HFF-Myc (cell line): ENCODE measurements around the gene SMPD3.

Experiments used
- DNase-seq: peaks from one replicate; pipeline ENCODE4 v3.0.0-alpha.2; 2011; ENCODE audit warnings: low read depth; ENCODE audit errors: extremely low read depth
- H3K4me3 ChIP-seq: replicated peaks from 2 replicates; pipeline ENCODE4 v1.5.1; 2011; ENCODE audit warnings: low read depth, mild to moderate bottlenecking, control low read depth, low read length
- TF ChIP-seq, protein P1 (sequence below): IDR thresholded peaks from 2 replicates; pipeline ENCODE4 v1.5.1; 2012; ENCODE audit warnings: mild to moderate bottlenecking, low read depth, low read length, control low read depth; ENCODE audit errors: missing control alignments

SMPD3 gene

DNA sequence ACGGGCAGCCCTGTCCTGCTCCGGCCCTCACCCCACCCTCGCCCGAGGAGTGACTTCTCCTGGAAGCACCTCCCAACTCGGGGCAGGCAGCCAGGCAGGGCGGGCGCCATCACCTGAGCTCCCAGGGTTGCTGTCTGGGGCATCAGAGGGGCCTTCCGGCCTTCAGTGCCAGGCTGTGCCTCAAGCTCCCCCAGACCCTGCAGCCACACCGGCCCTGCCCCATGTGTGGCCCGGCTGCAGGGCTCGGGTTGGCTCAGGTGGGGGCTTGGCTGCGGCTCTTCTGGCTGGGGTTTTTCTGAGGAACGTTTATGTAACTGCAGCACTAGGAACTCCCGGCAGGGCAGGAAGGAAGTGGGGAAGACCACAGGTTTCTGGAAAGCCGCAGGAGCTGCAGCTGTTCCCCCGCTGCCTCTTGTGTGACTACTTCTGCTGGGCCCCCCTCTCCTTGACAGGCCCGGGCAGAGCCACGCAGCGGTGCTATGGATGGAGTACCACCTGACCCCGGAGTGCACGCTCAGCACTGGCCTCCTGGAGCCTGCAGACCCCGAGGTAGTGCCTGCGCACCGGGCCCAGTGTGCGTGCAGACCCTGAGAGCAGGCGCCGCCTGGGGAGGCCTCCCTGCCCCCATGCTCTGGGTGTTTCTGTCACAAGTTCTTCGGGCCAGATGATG is 91.9 kb downstream of the SMPD3 start:
- TF ChIP-seq, protein P1, sequence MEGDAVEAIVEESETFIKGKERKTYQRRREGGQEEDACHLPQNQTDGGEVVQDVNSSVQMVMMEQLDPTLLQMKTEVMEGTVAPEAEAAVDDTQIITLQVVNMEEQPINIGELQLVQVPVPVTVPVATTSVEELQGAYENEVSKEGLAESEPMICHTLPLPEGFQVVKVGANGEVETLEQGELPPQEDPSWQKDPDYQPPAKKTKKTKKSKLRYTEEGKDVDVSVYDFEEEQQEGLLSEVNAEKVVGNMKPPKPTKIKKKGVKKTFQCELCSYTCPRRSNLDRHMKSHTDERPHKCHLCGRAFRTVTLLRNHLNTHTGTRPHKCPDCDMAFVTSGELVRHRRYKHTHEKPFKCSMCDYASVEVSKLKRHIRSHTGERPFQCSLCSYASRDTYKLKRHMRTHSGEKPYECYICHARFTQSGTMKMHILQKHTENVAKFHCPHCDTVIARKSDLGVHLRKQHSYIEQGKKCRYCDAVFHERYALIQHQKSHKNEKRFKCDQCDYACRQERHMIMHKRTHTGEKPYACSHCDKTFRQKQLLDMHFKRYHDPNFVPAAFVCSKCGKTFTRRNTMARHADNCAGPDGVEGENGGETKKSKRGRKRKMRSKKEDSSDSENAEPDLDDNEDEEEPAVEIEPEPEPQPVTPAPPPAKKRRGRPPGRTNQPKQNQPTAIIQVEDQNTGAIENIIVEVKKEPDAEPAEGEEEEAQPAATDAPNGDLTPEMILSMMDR, result no peak
- no peak for DNase-seq
- no peak overlapping the region for H3K4me3 ChIP-seq

DNA sequence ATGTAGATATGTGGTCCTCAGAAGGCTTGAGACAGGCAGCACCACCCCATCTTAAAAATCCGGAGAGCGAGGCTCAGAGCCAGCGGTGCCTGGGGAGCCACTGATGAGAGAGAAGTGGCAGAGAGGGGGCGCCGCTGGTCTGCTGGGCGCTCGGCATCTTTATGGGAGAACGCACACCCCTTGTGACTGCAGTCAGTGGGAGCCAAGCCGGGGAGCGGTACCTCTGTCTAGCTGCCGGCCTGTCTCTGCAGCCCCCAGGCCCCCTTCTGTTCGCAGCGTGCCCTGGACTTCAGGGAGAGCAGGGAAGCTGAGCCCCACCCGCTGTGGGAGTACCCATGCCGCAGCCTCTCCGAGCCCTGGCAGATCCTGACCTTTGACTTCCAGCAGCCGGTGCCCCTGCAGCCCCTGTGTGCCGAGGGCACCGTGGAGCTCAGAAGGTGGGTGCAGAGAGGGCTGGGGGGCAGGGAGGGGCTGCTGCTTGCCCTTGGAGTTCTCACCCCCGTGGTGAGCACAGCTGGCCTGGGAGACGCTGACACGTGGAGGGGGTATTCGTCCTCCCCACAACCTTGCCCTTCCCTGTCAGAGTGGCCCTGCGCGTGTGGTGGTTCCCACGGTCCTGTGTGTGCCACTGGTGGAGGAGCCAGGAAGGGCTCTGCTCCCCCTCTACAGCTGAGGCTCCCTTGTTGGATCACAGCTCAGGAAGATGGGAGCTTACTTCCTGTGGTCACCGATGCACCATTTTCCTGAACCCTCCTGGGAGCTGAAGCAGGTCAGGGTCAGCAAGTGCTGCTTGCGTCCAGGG is 92.7 kb downstream of the SMPD3 start:
- TF ChIP-seq, protein P1, result peak; percentile 12
- H3K4me3 ChIP-seq, result no peak overlapping the region
- DNase-seq, result no peak

DNA sequence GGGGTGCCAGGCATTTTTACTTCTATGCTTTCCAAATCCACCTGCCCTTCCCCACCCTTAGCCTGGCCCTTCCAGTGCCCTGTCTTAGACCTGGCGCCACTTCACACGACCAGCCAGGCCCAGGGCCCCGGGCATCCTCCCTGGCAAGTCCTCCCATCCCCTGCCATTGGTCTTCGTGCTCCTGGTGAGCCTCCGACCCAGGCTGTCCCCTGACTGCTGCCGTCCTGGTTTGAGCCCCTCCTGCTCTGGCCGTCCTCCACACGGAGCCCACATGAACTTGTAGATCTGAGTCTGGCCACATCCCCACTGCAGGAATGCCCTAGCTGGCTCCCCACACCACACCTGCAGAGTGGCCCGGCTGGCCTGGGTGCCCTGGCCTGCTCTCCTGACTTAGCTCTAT is 93.5 kb downstream of the SMPD3 start:
- no peak overlapping the region for H3K4me3 ChIP-seq
- DNase-seq, result no peak
- TF ChIP-seq, protein P1, result no peak

DNA sequence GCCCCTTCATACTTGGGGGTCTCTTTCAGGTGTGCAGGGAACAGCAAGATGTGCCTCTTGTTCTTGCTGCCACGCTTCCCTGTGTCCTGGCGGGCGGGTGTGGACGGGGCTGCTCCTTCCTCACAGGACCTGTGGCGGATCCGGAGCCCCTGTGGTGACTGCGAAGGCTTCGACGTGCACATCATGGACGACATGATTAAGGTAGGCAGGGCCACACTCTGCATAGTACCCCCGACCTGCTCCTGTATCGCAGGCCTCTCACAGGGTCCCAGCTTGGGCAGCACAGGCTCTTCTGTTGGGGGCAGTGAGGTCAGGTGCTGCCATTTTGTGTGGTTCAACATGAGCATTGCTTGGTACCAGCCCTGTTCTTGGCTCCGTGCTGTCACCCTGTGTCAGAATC is 94.9 kb downstream of the SMPD3 start:
- TF ChIP-seq, protein P1, result no peak
- no peak for DNase-seq
- no peak overlapping the region for H3K4me3 ChIP-seq

DNA sequence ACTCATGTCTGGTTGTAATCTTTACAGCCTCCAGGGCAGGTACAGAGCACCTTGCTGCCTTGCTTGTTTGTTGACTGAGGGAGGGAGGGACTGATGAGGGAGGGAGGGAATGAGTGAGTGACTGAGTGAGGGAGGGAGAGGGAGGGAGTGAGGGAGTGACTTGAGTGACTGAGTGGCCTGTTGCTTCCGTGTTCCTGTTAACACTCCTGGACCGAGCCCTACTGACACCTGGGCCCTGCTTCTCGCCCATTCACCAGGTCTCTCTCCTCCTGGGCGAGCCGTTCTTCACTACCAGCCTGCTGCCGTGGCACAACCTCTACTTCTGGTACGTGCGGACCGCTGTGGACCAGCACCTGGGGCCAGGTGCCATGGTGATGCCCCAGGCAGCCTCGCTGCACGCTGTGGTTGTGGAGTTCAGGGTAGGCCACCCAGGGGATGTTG is 96.3 kb downstream of the SMPD3 start:
- no peak overlapping the region for H3K4me3 ChIP-seq
- TF ChIP-seq, protein P1, result no peak
- DNase-seq, result no peak

DNA sequence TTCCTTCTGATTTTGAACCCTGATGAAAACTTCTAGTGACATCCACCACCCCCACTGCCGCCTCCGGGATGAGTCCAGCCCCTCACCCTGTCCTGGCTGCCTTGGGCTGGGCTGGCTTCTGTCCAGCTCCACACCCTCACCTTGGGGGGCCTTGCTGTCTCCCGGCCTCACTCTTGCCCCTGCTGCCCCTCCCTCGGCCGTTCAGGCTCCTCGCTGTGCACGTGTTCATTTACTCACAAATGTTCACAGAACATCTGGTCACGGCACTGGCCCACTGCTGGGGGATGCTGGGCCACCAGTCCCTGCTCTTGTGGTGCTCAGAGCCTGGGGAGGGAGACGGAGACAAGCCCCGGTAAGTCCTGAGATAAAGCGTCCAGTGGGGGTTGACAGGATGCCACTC is 96.8 kb downstream of the SMPD3 start:
- TF ChIP-seq, protein P1, result no peak
- H3K4me3 ChIP-seq, result no peak overlapping the region
- no peak for DNase-seq
